ENCODE data around the gene NTHL1.

The NTHL1 gene

GRCh38 chr16:2007081-2007836 is 40.4 kb downstream of the NTHL1 start:
- no peak for ATAC-seq
- peaks cover 60% of the 10 kb centered on the region for H3K4me1 Mint-ChIP-seq
- peak overlapping the region; percentile 83 for H3K4me3 Mint-ChIP-seq

GRCh38 chr16:2006317-2006716 is 41.3 kb downstream of the NTHL1 start:
- Mint-ChIP-seq H3K4me1 (peaks cover 60% of the 10 kb centered on the region), H3K27ac (peak overlapping the region; percentile 60), H3K4me3 (peak overlapping the region; percentile 27), H3K36me3 (peaks cover 43% of the 10 kb centered on the region), H3K27me3 (no peaks in the 10 kb centered on the region), H3K9me3 (no peaks in the 10 kb centered on the region)
- no peak for ATAC-seq

More at GRCh38 chr16:2007081-2007836, 40.4 kb downstream of the NTHL1 start:
- Mint-ChIP-seq H3K9me3 (no peaks in the 10 kb centered on the region), H3K27ac (peak overlapping the region; percentile 60), H3K36me3 (peaks cover 38% of the 10 kb centered on the region), H3K27me3 (no peaks in the 10 kb centered on the region)

GRCh38 chr16:2005646-2006045 is 42.0 kb downstream of the NTHL1 start:
- H3K36me3 Mint-ChIP-seq, result peaks cover 50% of the 10 kb centered on the region

GRCh38 chr16:2004795-2005517 is 42.7 kb downstream of the NTHL1 start:
- ATAC-seq, result no peak
- Mint-ChIP-seq H3K27me3 (no peaks in the 10 kb centered on the region), H3K4me1 (peaks cover 53% of the 10 kb centered on the region), H3K9me3 (no peaks in the 10 kb centered on the region), H3K27ac (peak overlapping the region; percentile 60), H3K36me3 (peaks cover 54% of the 10 kb centered on the region), H3K4me3 (peak overlapping the region; percentile 26)

More at GRCh38 chr16:2005646-2006045, 42.0 kb downstream of the NTHL1 start:
- H3K9me3 Mint-ChIP-seq, result no peaks in the 10 kb centered on the region
- H3K4me3 Mint-ChIP-seq, result peak overlapping the region; percentile 20
- H3K27ac Mint-ChIP-seq, result peak overlapping the region; percentile 60
- no peak for ATAC-seq
- H3K4me1 Mint-ChIP-seq, result peaks cover 60% of the 10 kb centered on the region
- no peaks in the 10 kb centered on the region for H3K27me3 Mint-ChIP-seq

DNA sequence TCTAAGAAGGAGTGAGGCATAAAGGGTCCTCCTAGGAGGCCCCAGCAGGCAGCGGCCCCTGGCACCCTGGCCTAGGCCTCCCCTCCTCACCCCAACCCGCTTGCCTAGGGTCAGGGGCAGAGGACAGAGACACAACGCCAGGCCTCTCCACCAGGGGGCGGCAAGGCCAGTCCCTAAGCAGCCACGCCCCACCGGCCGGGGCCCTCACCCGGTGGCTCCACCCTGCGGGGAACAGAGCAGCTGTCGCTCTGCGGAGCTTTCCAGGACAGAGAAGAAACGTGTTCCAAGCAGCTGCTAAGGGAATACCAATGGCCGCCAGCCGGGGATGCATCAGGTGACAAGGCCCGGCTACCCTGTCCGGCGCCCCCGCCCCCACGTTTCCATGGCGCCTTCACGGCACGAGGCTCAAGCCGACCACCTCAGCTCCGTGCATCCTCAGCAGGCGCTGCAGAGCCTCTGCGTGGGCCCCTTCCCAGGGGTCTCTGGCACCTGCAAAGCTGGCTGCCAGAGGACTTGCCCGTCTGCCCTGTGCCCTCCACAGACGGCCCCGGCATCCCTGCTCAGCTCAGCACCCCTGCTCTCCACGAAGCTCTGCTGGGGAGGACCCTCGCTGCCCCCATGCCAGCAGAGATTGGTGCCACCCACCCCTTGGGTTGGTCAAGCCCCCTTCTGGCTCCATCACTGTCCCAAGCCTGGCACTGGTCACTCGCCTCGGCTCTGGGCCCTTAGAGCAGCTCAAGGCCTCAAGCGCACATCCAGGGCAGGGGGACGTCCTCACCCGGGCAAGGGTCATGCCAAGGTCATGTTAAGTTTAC is 43.6 kb downstream of the NTHL1 start:
- peak; percentile 90 for ATAC-seq
- peak overlapping the region; percentile 12 for H3K4me3 Mint-ChIP-seq

GRCh38 chr16:2003231-2003826 is 44.3 kb downstream of the NTHL1 start:
- Mint-ChIP-seq H3K4me3 (no peak overlapping the region), H3K27me3 (no peaks in the 10 kb centered on the region), H3K9me3 (no peaks in the 10 kb centered on the region), H3K36me3 (peaks cover 58% of the 10 kb centered on the region), H3K27ac (no peak overlapping the region), H3K4me1 (peaks cover 45% of the 10 kb centered on the region)
- ATAC-seq, result no peak

More for the DNA sequence above, 43.6 kb downstream of the NTHL1 start:
- H3K27ac Mint-ChIP-seq, result peak overlapping the region; percentile 30
- H3K27me3 Mint-ChIP-seq, result no peaks in the 10 kb centered on the region
- H3K4me1 Mint-ChIP-seq, result peaks cover 52% of the 10 kb centered on the region
- no peaks in the 10 kb centered on the region for H3K9me3 Mint-ChIP-seq
- peaks cover 56% of the 10 kb centered on the region for H3K36me3 Mint-ChIP-seq

GRCh38 chr16:2002406-2003230 is 45.0 kb downstream of the NTHL1 start:
- no peaks in the 10 kb centered on the region for H3K27me3 Mint-ChIP-seq

GRCh38 chr16:2001456-2002355 is 45.9 kb downstream of the NTHL1 start:
- no peak for ATAC-seq
- no peak overlapping the region for H3K4me3 Mint-ChIP-seq

More at GRCh38 chr16:2002406-2003230, 45.0 kb downstream of the NTHL1 start:
- Mint-ChIP-seq H3K4me3 (no peak overlapping the region), H3K9me3 (no peaks in the 10 kb centered on the region), H3K4me1 (peaks cover 38% of the 10 kb centered on the region), H3K27ac (no peak overlapping the region), H3K36me3 (peaks cover 54% of the 10 kb centered on the region)
- ATAC-seq, result no peak

GRCh38 chr16:2001035-2001434 is 46.6 kb downstream of the NTHL1 start:
- H3K27me3 Mint-ChIP-seq, result no peaks in the 10 kb centered on the region
- H3K27ac Mint-ChIP-seq, result no peak overlapping the region
- peaks cover 22% of the 10 kb centered on the region for H3K4me1 Mint-ChIP-seq
- H3K4me3 Mint-ChIP-seq, result no peak overlapping the region
- ATAC-seq, result no peak
- no peaks in the 10 kb centered on the region for H3K9me3 Mint-ChIP-seq
- peaks cover 46% of the 10 kb centered on the region for H3K36me3 Mint-ChIP-seq

More at GRCh38 chr16:2001456-2002355, 45.9 kb downstream of the NTHL1 start:
- no peak overlapping the region for H3K27ac Mint-ChIP-seq
- H3K27me3 Mint-ChIP-seq, result no peaks in the 10 kb centered on the region
- peaks cover 49% of the 10 kb centered on the region for H3K36me3 Mint-ChIP-seq
- H3K9me3 Mint-ChIP-seq, result no peaks in the 10 kb centered on the region
- H3K4me1 Mint-ChIP-seq, result peaks cover 29% of the 10 kb centered on the region

DNA sequence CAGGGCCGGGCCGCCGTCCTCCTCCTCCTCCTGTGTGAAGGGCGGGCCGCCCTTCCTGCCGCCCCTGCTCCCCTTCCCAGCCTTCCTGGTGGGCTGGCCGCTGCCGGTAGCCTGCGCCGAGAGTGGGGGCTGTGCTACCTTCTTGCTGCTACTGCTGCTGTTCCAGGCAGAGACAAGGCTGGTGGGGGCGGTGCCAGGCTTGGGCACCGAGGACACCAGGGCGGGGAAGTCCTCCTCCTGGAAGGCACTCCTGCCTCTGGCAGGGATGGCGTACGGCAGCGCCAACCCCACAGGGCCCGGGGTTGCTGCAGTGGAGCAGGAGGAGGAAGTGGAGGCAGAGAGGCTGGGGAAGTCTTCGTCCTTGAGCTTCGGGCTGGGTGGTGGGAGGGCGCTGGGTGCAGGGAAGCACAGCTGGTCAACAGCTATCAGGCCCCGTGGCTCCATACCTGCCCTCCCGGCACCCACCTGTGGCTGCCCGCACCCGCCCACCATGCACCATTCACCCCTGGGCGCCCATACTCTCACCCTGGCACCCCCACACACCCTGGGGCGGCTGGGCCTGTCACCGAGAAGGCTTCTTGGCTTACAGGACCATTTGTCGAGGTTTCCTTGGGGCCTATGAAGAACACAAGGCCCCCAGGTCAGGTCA is 47.6 kb downstream of the NTHL1 start:
- Mint-ChIP-seq H3K4me1 (peaks cover 12% of the 10 kb centered on the region), H3K27me3 (no peaks in the 10 kb centered on the region), H3K27ac (no peak overlapping the region), H3K9me3 (no peaks in the 10 kb centered on the region), H3K36me3 (peaks cover 46% of the 10 kb centered on the region), H3K4me3 (no peak overlapping the region)
- no peak for ATAC-seq

- ATAC-seq, result no peak
- Mint-ChIP-seq H3K27me3 (no peaks in the 10 kb centered on the region), H3K27ac (no peak overlapping the region), H3K36me3 (peaks cover 43% of the 10 kb centered on the region), H3K4me3 (no peak overlapping the region), H3K9me3 (no peaks in the 10 kb centered on the region), H3K4me1 (peaks cover 5% of the 10 kb centered on the region)
These were observed 48.5 kb downstream of the NTHL1 start for GRCh38 chr16:1998852-1999801.

DNA sequence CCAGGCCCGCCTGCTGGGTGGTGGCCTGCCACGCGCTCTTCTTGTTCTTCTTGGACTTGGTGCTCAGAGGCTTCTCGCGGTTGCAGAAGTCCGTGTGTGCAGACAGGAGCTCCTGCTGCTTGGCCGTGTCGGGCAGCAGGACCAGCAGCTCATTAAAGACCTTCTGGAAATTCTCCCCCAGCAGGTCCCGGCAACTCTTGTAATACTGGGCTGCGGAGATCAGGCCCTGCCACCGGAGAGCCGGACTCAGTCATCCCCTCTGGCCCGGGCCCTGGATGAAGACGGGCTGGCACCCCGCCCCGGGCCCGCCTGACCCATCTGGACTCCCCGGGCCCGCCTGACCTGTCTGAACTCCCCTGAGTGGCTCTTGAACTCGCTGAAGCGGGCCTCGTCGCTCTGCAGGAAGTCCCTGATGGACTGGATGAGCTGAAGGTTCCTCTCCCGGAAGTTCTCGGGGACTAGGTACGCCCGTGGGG is 49.2 kb downstream of the NTHL1 start:
- Mint-ChIP-seq H3K4me1 (peaks cover 9% of the 10 kb centered on the region), H3K27ac (no peak overlapping the region), H3K36me3 (peaks cover 43% of the 10 kb centered on the region), H3K27me3 (no peaks in the 10 kb centered on the region), H3K4me3 (no peak overlapping the region), H3K9me3 (no peaks in the 10 kb centered on the region)
- no peak for ATAC-seq

Measured in stimulated activated memory B cell treated with anti-CD40 and anti-IgM and Interleukin-4, amounts not matched to agents 10 μg/mL and 1 μg/mL and 100 μg/mL, for 72 hours (primary cell).